HEK293 (cell line): ENCODE data around the gene ANTKMT.

ENCODE experiments used
- CTCF ChIA-PET: fragments of 350-600 bp; formaldehyde crosslinking; extraction: SDS; loops from one replicate; lab custom pipeline; 2021; ENCODE audit warnings: antibody characterized with exemption; lab: Yijun Ruan, JAX
- POLR2A ChIA-PET: fragments of 300-600 bp; formaldehyde crosslinking; extraction: SDS; loops from one replicate; lab custom pipeline; 2020; ENCODE audit warnings: antibody characterized with exemption, inconsistent platforms; lab: Yijun Ruan, JAX
- H3K27ac ChIP-seq: fragments of 200-500 bp; sonication (Bioruptor generic); 2 replicates; pipeline ENCODE4 v1.5.1; 2014; ENCODE audit warnings: low read depth, low read length, control low read depth, inconsistent platforms; ENCODE audit errors: extremely low read depth
- H3K36me3 ChIP-seq, 2 experiments: fragments of 200-500 bp in 1 of 2; sonication (Bioruptor generic) in 1 of 2; 1 replicate in 1 of 2; 2 replicates in 1 of 2; pipeline ENCODE4 v1.5.1; 2014 to 2017; ENCODE audit warnings: inconsistent platforms in 2 of 2, low read length in 2 of 2; ENCODE audit not compliant: control insufficient read depth in 2 of 2, insufficient read depth in 1 of 2
- H3K4me1 ChIP-seq: fragments of 200-500 bp; sonication (Bioruptor generic); 2 replicates; pipeline ENCODE4 v1.5.1; 2014; ENCODE audit warnings: mild to moderate bottlenecking, low read length, inconsistent platforms; ENCODE audit not compliant: control insufficient read depth, insufficient read depth
- H3K4me3 ChIP-seq: 2 replicates; pipeline ENCODE4 v1.5.1; 2011; ENCODE audit warnings: low read depth, mild to moderate bottlenecking, control low read depth, low read length, moderate library complexity
- H3K9me3 ChIP-seq: fragments of 200-500 bp; sonication (Bioruptor generic); 2 replicates; pipeline ENCODE4 v1.5.1; 2014; ENCODE audit warnings: low read depth, low read length, inconsistent platforms; ENCODE audit not compliant: control insufficient read depth, insufficient read depth
- EGR2 ChIP-seq: fragments of 450-650 bp; formaldehyde crosslinking; IDR thresholded peaks from 2 replicates; pipeline ENCODE4 v1.5.1; 2016; ENCODE audit warnings: low read depth, missing biosample characterization, missing genetic modification characterization
- GLI4 ChIP-seq: fragments of 450-650 bp; formaldehyde crosslinking; IDR thresholded peaks from 2 replicates; pipeline ENCODE4 v1.5.1; 2016; ENCODE audit warnings: missing biosample characterization, missing genetic modification characterization
- IKZF3 ChIP-seq: fragments of 450-650 bp; IDR thresholded peaks from 2 replicates; pipeline ENCODE4 v1.5.0; 2018; ENCODE audit warnings: missing biosample characterization, mild to moderate bottlenecking, missing genetic modification characterization, moderate library complexity
- MYNN ChIP-seq: fragments of 450-650 bp; formaldehyde crosslinking; IDR thresholded peaks from 2 replicates; pipeline ENCODE4 v1.5.1; 2016; ENCODE audit warnings: missing biosample characterization, missing genetic modification characterization, borderline replicate concordance
- OSR2 ChIP-seq: fragments of 450-650 bp; formaldehyde crosslinking; IDR thresholded peaks from 2 replicates; pipeline ENCODE4 v1.5.1; 2016; ENCODE audit warnings: missing biosample characterization, missing genetic modification characterization
- WT1 ChIP-seq: fragments of 450-650 bp; formaldehyde crosslinking; IDR thresholded peaks from 2 replicates; pipeline ENCODE4 v1.5.1; 2016; ENCODE audit warnings: missing biosample characterization, missing genetic modification characterization
- ZBTB49 ChIP-seq: fragments of 450-650 bp; formaldehyde crosslinking; IDR thresholded peaks from 2 replicates; pipeline ENCODE4 v1.5.1; 2016; ENCODE audit warnings: missing biosample characterization, missing genetic modification characterization, low read depth
- ZFP3 ChIP-seq: fragments of 450-650 bp; formaldehyde crosslinking; IDR thresholded peaks from 2 replicates; pipeline ENCODE4 v1.5.1; 2016; ENCODE audit warnings: low read depth, missing biosample characterization, missing genetic modification characterization
- ZFP37 ChIP-seq: fragments of 450-650 bp; formaldehyde crosslinking; IDR thresholded peaks from 2 replicates; pipeline ENCODE4 v1.5.1; 2016; ENCODE audit warnings: missing biosample characterization, missing genetic modification characterization
- ZNF2 ChIP-seq: fragments of 450-650 bp; formaldehyde crosslinking; IDR thresholded peaks from 2 replicates; pipeline ENCODE4 v1.5.1; 2016; ENCODE audit warnings: missing biosample characterization, missing genetic modification characterization
- ZNF211 ChIP-seq: fragments of 450-650 bp; formaldehyde crosslinking; IDR thresholded peaks from 2 replicates; pipeline ENCODE4 v1.5.1; 2016; ENCODE audit warnings: low read depth, missing biosample characterization, missing genetic modification characterization
- ZNF324 ChIP-seq: fragments of 450-650 bp; formaldehyde crosslinking; IDR thresholded peaks from 2 replicates; pipeline ENCODE4 v1.5.1; 2016; ENCODE audit warnings: missing biosample characterization, missing genetic modification characterization
- ZNF354C ChIP-seq: fragments of 450-650 bp; formaldehyde crosslinking; IDR thresholded peaks from 2 replicates; pipeline ENCODE4 v1.5.1; 2016; ENCODE audit warnings: missing biosample characterization, missing genetic modification characterization, low read depth, borderline replicate concordance
- ZNF404 ChIP-seq: fragments of 450-650 bp; formaldehyde crosslinking; IDR thresholded peaks from 2 replicates; pipeline ENCODE4 v1.5.1; 2017; ENCODE audit warnings: missing biosample characterization, missing genetic modification characterization
- ZNF555 ChIP-seq: fragments of 450-650 bp; formaldehyde crosslinking; conservative IDR thresholded peaks from 2 replicates; pipeline ENCODE4 v1.5.1; 2017; ENCODE audit warnings: missing biosample characterization, mild to moderate bottlenecking, missing genetic modification characterization, inconsistent platforms
- ZNF561 ChIP-seq: fragments of 450-650 bp; IDR thresholded peaks from 2 replicates; pipeline ENCODE4 v1.5.1; 2018; ENCODE audit warnings: missing biosample characterization, missing genetic modification characterization, borderline replicate concordance
- ZNF658 ChIP-seq: fragments of 450-650 bp; formaldehyde crosslinking; IDR thresholded peaks from 2 replicates; pipeline ENCODE4; 2016; ENCODE audit warnings: missing biosample characterization, missing genetic modification characterization
- ZNF664 ChIP-seq: fragments of 450-650 bp; formaldehyde crosslinking; IDR thresholded peaks from 2 replicates; pipeline ENCODE4 v1.5.1; 2016; ENCODE audit warnings: missing biosample characterization, missing genetic modification characterization
- ZNF76 ChIP-seq: fragments of 450-650 bp; formaldehyde crosslinking; IDR thresholded peaks from 2 replicates; pipeline ENCODE4; 2016; ENCODE audit warnings: low read depth, missing biosample characterization, missing genetic modification characterization, borderline replicate concordance
- ZSCAN16 ChIP-seq: fragments of 450-650 bp; formaldehyde crosslinking; IDR thresholded peaks from 2 replicates; pipeline ENCODE4 v1.5.1; 2016; ENCODE audit warnings: missing biosample characterization, missing genetic modification characterization
- TF ChIP-seq, protein P1 (sequence below): fragments of 450-650 bp; formaldehyde crosslinking; IDR thresholded peaks from 2 replicates; pipeline ENCODE4 v1.5.0; 2017; ENCODE audit warnings: missing biosample characterization, missing genetic modification characterization, borderline replicate concordance
- TF ChIP-seq, protein P2 (sequence below): IDR thresholded peaks from 2 replicates; pipeline ENCODE4 v1.6.1; 2011; ENCODE audit warnings: mild to moderate bottlenecking, low read depth, low read length, borderline replicate concordance
- TF ChIP-seq, protein P3 (sequence below): fragments of 450-650 bp; formaldehyde crosslinking; IDR thresholded peaks from 2 replicates; pipeline ENCODE4 v1.5.1; 2017; ENCODE audit warnings: missing biosample characterization, mild to moderate bottlenecking, missing genetic modification characterization, moderate library complexity
- TF ChIP-seq, protein P4 (sequence below): fragments of 450-650 bp; formaldehyde crosslinking; conservative IDR thresholded peaks from 2 replicates; pipeline ENCODE4 v1.5.1; 2016; ENCODE audit warnings: low read depth, missing biosample characterization, missing genetic modification characterization

The ANTKMT gene

GRCh38 chr16:679814-680624 is 40.9 kb upstream of the ANTKMT start, which contains the start of gene STUB1 (continued):
- TF ChIP-seq, protein P1, sequence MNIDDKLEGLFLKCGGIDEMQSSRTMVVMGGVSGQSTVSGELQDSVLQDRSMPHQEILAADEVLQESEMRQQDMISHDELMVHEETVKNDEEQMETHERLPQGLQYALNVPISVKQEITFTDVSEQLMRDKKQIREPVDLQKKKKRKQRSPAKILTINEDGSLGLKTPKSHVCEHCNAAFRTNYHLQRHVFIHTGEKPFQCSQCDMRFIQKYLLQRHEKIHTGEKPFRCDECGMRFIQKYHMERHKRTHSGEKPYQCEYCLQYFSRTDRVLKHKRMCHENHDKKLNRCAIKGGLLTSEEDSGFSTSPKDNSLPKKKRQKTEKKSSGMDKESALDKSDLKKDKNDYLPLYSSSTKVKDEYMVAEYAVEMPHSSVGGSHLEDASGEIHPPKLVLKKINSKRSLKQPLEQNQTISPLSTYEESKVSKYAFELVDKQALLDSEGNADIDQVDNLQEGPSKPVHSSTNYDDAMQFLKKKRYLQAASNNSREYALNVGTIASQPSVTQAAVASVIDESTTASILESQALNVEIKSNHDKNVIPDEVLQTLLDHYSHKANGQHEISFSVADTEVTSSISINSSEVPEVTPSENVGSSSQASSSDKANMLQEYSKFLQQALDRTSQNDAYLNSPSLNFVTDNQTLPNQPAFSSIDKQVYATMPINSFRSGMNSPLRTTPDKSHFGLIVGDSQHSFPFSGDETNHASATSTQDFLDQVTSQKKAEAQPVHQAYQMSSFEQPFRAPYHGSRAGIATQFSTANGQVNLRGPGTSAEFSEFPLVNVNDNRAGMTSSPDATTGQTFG (tag by site-specific recombination), result no peak
- no peak for TF ChIP-seq ZNF664 (tag by site-specific recombination)
- TF ChIP-seq GLI4 (tag by site-specific recombination), result no peak
- TF ChIP-seq ZNF2 (tag by site-specific recombination), result no peak
- TF ChIP-seq OSR2 (tag by site-specific recombination), result no peak
- no peak for TF ChIP-seq ZNF354C (tag by site-specific recombination)
- no peak for TF ChIP-seq ZNF404 (tag by site-specific recombination)
- peak; percentile 78 for TF ChIP-seq EGR2 (tag by site-specific recombination)
- TF ChIP-seq, protein P2, sequence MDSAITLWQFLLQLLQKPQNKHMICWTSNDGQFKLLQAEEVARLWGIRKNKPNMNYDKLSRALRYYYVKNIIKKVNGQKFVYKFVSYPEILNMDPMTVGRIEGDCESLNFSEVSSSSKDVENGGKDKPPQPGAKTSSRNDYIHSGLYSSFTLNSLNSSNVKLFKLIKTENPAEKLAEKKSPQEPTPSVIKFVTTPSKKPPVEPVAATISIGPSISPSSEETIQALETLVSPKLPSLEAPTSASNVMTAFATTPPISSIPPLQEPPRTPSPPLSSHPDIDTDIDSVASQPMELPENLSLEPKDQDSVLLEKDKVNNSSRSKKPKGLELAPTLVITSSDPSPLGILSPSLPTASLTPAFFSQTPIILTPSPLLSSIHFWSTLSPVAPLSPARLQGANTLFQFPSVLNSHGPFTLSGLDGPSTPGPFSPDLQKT, result peak; percentile 49; the same call in 1 of the 2 replicates
- TF ChIP-seq ZNF555, result no peak
- TF ChIP-seq ZNF76 (tag by site-specific recombination), result peak; percentile 55; the same call in 1 of the 2 replicates
- TF ChIP-seq ZSCAN16 (tag by site-specific recombination), result no peak
- no peak for TF ChIP-seq ZFP3 (tag by site-specific recombination)
- no peak for TF ChIP-seq ZBTB49 (tag by site-specific recombination)
- no peak for TF ChIP-seq ZFP37 (tag by site-specific recombination)
- no peak for TF ChIP-seq IKZF3
- peak; percentile 93 for TF ChIP-seq ZNF561 (tag by site-specific recombination)
- TF ChIP-seq MYNN, result no peak
- TF ChIP-seq, protein P3, sequence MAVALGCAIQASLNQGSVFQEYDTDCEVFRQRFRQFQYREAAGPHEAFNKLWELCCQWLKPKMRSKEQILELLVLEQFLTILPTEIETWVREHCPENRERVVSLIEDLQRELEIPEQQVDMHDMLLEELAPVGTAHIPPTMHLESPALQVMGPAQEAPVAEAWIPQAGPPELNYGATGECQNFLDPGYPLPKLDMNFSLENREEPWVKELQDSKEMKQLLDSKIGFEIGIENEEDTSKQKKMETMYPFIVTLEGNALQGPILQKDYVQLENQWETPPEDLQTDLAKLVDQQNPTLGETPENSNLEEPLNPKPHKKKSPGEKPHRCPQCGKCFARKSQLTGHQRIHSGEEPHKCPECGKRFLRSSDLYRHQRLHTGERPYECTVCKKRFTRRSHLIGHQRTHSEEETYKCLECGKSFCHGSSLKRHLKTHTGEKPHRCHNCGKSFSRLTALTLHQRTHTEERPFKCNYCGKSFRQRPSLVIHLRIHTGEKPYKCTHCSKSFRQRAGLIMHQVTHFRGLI (tag by site-specific recombination), result peak; percentile 95
- TF ChIP-seq, all 188 proteins: peak for 45

GRCh38 chr16:680625-680945 is 40.4 kb upstream of the ANTKMT start:
- ChIA-PET POLR2A (interaction anchor here (0.9 to 5.4 kb wide), 10 partner anchors 9 to 108 kb away, joined by 3 to 57 read pairs (median 4); partner anchors contain the start of genes ANTKMT, CHTF18, RHOT2 and RPUSD1), CTCF (no interaction called here)
- no peaks in the 10 kb centered on the region for H3K9me3 ChIP-seq
- peak overlapping the region; percentile 97 for H3K27ac ChIP-seq
- peaks cover 14% of the 10 kb centered on the region; the same call in 1 of the 2 replicates for H3K4me1 ChIP-seq
- no peak for TF ChIP-seq ZNF324 (tag by site-specific recombination)
- no peak for TF ChIP-seq WT1
- TF ChIP-seq, protein P4, sequence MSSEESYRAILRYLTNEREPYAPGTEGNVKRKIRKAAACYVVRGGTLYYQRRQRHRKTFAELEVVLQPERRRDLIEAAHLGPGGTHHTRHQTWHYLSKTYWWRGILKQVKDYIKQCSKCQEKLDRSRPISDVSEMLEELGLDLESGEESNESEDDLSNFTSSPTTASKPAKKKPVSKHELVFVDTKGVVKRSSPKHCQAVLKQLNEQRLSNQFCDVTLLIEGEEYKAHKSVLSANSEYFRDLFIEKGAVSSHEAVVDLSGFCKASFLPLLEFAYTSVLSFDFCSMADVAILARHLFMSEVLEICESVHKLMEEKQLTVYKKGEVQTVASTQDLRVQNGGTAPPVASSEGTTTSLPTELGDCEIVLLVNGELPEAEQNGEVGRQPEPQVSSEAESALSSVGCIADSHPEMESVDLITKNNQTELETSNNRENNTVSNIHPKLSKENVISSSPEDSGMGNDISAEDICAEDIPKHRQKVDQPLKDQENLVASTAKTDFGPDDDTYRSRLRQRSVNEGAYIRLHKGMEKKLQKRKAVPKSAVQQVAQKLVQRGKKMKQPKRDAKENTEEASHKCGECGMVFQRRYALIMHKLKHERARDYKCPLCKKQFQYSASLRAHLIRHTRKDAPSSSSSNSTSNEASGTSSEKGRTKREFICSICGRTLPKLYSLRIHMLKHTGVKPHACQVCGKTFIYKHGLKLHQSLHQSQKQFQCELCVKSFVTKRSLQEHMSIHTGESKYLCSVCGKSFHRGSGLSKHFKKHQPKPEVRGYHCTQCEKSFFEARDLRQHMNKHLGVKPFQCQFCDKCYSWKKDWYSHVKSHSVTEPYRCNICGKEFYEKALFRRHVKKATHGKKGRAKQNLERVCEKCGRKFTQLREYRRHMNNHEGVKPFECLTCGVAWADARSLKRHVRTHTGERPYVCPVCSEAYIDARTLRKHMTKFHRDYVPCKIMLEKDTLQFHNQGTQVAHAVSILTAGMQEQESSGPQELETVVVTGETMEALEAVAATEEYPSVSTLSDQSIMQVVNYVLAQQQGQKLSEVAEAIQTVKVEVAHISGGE (tag by site-specific recombination), result no peak
- no peak for TF ChIP-seq ZNF211 (tag by site-specific recombination)
- TF ChIP-seq ZNF658 (tag by site-specific recombination), result no peak
- H3K4me3 ChIP-seq, result peak overlapping the region; percentile 82
- peaks cover 3 to 42% of the 10 kb centered on the region in 2 experiments; a peak in 1 of 3 replicates for H3K36me3 ChIP-seq
